HUDEP-2 (cell line): ENCODE measurements around the gene GRIA4.
"Not testable (repeated sequence)": the region's sequence is repeated elsewhere in the genome, so short reads cannot be mapped to it uniquely, and the experiment has no call there.

Source experiments
- DNase-seq, 76 experiments: peaks; one replicate each; lab custom pipeline; 2025; ENCODE audit not compliant: unreplicated experiment in 76 of 76; lab: John Stamatoyannopoulos, UW

Gene GRIA4

GRCh38 chr11:105718641-105719040, 108.8 kb downstream of the GRIA4 start:
- no peak for DNase-seq

GRCh38 chr11:105719073-105719822, 109.4 kb downstream of the GRIA4 start:
- DNase-seq: no peak

DNA sequence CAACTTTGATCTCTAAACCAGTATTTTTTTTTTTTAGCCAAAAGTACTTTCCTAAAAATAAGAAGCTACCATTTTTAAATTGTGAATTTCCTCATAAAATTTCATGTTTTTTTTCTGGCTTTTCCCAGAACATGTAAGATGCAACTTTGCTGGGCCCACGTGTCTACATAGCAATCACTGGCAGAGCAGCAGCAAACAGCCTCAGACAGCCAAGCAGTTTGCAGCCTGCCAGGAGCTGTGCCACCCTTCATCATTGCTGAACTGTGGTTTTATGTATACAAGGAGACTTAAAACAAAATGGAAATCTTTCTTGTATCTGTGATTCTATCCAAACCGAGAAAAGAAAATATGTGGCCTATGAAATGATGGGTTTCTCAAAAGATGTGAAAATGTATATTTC, 110.2 kb downstream of the GRIA4 start:
- no peak for DNase-seq

DNA sequence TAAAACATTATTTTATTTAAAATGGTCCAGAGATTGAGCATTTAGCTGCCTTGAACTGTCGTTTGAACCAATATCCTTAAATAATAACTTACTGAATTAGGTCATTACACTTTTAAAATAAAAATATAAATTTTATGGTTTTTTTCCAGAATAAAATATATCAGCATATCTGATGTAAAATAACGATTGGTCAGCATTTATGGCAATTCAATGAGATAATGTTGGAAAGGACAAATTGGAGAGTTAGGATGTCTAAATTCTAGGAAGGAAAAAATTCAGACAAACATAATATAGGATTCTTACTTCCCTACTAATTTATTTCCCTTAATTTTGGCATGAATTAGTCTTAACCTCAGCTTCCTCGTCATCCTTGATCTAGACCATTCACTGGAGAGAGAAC, 113.4 kb downstream of the GRIA4 start:
- no peak for DNase-seq

GRCh38 chr11:105732611-105733010, 122.7 kb downstream of the GRIA4 start:
- DNase-seq: no peak

- no peak for DNase-seq
These were observed 124.6 kb downstream of the GRIA4 start for GRCh38 chr11:105734426-105734825.

DNA sequence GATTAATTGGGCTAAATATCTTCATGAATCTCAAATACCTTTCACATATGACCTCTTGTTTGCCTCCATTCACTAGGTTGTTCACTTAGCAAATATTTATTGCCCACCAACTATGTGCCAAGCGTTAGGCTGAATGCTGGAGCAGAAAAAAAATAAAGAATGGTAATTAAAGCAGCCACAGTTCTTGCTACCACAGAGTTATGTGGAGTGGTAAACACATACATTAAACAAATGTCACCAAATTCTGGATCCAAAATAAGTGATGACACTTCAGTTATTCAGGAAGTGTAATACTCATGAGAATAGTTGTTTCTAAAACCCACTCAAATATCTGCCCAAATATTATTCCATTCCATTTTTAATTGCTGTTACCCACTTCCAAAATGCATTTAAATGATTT, 128.4 kb downstream of the GRIA4 start:
- no peak for DNase-seq

GRCh38 chr11:105738986-105739795, 129.3 kb downstream of the GRIA4 start:
- no peak for DNase-seq

- DNase-seq: no peak
These were observed 130.5 kb downstream of the GRIA4 start for GRCh38 chr11:105740164-105740903.

- DNase-seq: no peak
These were observed 131.7 kb downstream of the GRIA4 start for GRCh38 chr11:105741488-105742020.

DNA sequence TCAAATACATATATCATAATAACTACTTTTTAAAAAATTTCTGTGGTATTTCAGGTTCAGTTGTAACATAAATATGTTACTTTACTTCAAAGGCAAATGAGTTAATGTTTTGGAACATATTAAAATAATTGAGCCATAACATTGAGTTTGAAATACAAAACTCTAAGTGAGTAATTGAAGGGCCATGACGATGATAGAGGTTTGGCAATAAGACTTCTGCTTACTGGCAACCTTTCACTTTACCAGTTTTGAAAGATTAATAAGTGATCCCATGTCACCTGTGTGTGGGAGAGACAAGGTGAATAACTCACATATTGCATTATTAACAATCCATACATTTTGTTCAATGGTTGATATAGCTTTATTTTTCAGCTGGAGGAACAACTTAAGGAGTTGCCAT, 144.4 kb downstream of the GRIA4 start:
- DNase-seq: no peak

- no peak for DNase-seq
These were observed 144.8 kb downstream of the GRIA4 start for GRCh38 chr11:105754716-105755115.

GRCh38 chr11:105757107-105757506, 147.2 kb downstream of the GRIA4 start:
- DNase-seq: no peak

DNA sequence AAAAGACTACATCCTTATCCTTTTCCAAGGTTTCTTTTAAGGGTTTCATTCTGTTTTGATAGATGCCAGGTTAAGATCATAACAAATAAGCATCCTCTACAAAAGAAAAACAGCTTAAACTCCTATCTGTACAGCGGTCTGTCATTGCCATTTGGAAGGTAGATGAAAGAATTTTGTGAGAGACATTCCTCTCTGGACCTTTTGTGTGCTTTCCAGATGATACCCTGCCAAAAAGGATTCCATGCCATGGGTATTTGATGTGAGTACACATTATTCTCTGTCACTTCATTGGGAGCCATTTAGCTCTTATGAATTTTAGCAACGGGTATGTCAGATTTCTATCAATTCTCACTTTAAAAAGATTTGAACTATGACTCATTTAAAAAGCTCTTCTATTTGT, 153.7 kb downstream of the GRIA4 start:
- no peak for DNase-seq

- DNase-seq: no peak
These were observed 158.1 kb downstream of the GRIA4 start for GRCh38 chr11:105767931-105768330.

- DNase-seq: no peak
These were observed 159.8 kb downstream of the GRIA4 start for GRCh38 chr11:105769627-105770026.

GRCh38 chr11:105773452-105773851, 163.6 kb downstream of the GRIA4 start:
- not testable (repeated sequence) for DNase-seq

DNA sequence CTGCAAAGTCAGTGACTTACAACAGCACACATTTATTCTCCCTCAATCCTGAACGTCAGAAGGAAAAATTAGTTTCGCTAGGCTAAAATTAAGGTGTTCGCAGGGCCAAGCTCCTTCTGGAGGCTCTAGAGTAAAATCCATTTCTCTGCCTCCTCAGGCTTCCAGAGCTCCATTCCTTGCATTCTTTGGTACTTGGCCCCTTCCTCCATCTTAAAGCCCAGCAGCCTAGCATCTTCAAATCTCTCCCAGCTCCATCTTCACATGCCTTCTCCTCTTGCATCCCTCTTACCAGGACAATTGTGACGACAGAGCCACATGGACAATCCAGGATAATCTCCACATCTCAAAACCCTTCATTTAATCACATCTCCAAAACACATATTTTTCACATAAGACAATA, 165.0 kb downstream of the GRIA4 start:
- no peak for DNase-seq

GRCh38 chr11:105780781-105781525, 171.1 kb downstream of the GRIA4 start:
- no peak for DNase-seq

- no peak for DNase-seq
These were observed 171.9 kb downstream of the GRIA4 start for GRCh38 chr11:105781807-105782206.
